ENCODE results near the gene DNAH1. TPM values are rescaled to one million over a fixed set of nuclear protein-coding genes. Genes with fewer than 3 reads are reported as not detected.

The DNAH1 gene
- total RNA-seq, 1 donor: 4.7 TPM

DNA sequence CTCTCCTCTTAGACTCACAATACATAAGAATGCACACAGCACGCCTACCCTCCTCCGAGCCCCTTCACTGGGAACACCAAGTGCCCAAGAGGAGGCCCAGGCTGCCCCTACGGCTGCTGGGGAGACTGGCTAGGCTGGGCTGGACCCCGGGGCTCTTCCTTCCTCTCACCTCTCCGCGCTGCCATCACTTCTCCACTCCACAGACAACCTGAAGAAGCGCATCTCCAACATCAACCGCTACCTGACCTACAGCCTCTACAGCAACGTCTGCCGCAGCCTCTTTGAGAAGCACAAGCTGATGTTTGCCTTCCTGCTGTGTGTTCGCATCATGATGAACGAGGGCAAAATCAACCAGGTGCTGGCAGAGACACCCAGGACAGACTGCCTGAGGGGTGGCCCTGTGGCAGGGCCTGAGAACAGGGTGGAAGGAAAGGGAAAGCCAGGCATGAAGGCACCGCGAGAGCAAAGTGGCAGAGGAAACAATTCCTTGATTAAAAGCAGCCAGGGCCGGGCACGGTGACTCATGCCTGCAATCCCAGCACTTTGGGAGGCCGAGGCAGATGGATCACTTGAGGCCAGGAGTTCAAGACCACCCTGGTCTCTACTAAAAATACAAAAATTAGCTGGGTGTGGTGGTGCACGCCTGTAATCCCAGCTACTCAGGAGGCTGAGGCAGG lies 77.2 kb downstream of the DNAH1 start:
- TF ChIP-seq, protein P1, sequence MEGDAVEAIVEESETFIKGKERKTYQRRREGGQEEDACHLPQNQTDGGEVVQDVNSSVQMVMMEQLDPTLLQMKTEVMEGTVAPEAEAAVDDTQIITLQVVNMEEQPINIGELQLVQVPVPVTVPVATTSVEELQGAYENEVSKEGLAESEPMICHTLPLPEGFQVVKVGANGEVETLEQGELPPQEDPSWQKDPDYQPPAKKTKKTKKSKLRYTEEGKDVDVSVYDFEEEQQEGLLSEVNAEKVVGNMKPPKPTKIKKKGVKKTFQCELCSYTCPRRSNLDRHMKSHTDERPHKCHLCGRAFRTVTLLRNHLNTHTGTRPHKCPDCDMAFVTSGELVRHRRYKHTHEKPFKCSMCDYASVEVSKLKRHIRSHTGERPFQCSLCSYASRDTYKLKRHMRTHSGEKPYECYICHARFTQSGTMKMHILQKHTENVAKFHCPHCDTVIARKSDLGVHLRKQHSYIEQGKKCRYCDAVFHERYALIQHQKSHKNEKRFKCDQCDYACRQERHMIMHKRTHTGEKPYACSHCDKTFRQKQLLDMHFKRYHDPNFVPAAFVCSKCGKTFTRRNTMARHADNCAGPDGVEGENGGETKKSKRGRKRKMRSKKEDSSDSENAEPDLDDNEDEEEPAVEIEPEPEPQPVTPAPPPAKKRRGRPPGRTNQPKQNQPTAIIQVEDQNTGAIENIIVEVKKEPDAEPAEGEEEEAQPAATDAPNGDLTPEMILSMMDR (IDR thresholded peaks at IDR 0.05; ENCODE audit: insufficient read depth, low read depth, low read length): no peak
- no peak for DNase-seq (ENCODE audit: low read depth)
- no peak overlapping the region for H3K4me3 ChIP-seq (ENCODE audit: low read depth, low read length)

DNA sequence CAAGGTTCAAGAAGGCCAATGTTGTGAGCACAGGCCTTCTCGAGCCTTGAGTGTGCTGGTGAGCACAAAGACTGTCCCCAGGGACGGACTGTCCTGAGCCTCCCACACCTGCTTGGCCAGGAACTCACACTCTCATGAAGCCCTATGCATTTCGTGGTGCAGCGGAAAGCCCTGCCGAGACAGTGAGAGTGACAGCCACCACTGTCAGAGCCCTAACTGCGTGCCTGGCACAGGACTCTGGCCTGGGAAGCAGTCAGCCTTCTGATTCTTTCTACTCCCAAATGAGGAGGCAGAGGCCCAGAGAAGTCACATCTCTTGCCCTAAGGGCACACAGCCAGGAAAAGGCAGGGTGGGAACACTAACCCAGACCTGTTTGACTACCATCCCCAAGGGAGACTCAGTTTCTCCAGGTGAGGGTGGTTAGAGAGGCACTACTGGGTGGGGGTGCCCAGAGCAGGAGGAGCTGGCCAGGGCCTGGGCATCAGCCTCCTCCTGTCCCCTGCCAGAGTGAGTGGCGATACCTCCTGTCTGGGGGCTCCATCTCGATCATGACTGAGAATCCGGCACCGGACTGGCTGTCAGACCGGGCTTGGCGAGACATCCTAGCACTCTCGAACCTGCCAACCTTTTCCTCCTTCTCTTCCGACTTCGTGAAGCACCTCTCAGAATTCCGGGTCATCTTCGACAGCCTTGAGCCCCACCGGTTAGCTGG lies 78.0 kb downstream of the DNAH1 start:
- no peak overlapping the region for H3K4me3 ChIP-seq (ENCODE audit: low read depth, low read length)
- DNase-seq (ENCODE audit: low read depth): no peak
- TF ChIP-seq, protein P1 (IDR thresholded peaks at IDR 0.05; ENCODE audit: insufficient read depth, low read depth, low read length): no peak

DNA sequence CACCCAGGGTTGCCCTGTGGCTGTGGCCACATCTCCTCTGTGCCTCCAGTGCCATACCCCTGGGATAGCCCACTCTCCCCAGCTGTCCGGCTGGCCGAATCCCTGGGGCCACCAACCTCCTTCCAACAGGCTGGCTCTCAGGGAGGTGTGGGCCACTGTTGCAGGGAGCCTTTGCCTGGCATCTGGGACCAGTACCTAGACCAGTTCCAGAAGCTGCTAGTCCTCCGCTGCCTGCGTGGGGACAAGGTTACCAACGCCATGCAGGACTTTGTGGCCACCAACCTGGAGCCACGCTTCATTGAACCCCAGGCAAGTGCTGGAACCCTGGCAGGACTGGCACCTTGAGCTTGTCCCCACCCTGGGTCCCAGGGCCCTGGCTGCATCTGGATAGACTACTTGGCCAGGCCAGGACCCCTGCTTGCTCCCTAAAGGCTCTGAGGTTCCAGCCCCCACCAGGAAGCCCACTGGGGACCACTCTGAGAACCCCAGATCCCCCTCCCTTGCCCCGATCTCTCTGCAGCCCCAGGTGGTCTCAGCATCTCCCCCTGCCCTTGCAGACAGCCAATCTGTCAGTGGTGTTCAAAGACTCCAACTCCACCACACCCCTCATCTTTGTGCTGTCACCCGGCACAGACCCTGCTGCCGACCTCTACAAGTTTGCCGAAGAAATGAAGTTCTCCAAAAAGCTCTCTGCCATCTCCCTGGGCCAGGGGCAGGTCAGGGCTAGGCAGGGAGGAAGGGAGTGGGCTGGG lies 78.8 kb downstream of the DNAH1 start:
- TF ChIP-seq, protein P1 (IDR thresholded peaks at IDR 0.05; ENCODE audit: insufficient read depth, low read depth, low read length): no peak
- no peak for DNase-seq (ENCODE audit: low read depth)
- H3K4me3 ChIP-seq (ENCODE audit: low read depth, low read length): no peak overlapping the region

DNA sequence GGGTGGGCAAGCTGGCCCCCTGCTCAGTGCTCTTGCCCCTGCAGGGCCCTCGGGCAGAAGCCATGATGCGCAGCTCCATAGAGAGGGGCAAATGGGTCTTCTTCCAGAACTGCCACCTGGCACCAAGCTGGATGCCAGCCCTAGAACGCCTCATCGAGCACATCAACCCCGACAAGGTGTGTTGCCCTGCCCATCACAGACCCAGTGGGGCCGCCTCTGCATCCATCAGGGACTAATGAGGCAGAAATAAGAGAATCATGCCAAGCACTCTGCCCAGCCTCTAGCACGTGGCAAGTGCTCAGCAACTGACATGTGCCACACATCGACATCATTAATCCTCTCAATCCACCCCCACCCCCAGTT lies 79.4 kb downstream of the DNAH1 start:
- DNase-seq (ENCODE audit: low read depth): no peak
- H3K4me3 ChIP-seq (ENCODE audit: low read depth, low read length): no peak overlapping the region
- TF ChIP-seq, protein P1 (IDR thresholded peaks at IDR 0.05; ENCODE audit: insufficient read depth, low read depth, low read length): no peak

DNA sequence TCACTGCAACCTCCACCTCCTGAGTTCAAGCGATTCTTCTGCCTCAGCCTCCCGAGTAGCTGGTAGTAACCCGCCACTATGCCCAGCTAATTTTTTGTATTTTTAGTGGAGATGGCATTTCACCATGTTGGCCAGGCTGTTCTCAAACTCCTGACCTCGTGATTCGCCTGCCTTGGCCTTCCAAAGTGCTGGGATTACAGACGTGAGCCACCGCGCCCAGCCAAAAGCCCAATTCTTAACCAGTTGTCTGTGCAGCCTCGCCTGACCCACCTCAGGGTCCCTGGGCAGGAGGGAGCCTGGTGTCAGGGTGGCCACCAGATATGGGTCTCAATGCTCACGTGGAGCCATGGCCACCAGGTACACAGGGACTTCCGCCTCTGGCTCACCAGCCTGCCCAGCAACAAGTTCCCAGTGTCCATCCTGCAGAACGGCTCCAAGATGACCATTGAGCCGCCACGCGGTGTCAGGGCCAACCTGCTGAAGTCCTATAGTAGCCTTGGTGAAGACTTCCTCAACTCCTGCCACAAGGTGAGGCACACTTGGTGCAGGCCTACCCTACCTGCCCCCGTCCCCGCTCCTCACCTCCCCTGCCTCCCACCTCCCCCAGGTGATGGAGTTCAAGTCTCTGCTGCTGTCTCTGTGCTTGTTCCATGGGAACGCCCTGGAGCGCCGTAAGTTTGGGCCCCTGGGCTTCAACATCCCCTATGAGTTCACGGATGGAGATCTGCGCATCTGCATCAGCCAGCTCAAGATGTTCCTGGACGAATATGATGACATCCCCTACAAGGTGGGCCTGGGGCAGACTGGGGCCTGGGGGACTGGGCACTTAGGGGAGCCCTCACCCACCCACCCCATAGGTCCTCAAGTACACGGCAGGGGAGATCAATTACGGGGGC lies 80.1 kb downstream of the DNAH1 start:
- TF ChIP-seq, protein P1 (IDR thresholded peaks at IDR 0.05; ENCODE audit: insufficient read depth, low read depth, low read length): no peak
- no peak for DNase-seq (ENCODE audit: low read depth)
- H3K4me3 ChIP-seq (ENCODE audit: low read depth, low read length): no peak overlapping the region

DNA sequence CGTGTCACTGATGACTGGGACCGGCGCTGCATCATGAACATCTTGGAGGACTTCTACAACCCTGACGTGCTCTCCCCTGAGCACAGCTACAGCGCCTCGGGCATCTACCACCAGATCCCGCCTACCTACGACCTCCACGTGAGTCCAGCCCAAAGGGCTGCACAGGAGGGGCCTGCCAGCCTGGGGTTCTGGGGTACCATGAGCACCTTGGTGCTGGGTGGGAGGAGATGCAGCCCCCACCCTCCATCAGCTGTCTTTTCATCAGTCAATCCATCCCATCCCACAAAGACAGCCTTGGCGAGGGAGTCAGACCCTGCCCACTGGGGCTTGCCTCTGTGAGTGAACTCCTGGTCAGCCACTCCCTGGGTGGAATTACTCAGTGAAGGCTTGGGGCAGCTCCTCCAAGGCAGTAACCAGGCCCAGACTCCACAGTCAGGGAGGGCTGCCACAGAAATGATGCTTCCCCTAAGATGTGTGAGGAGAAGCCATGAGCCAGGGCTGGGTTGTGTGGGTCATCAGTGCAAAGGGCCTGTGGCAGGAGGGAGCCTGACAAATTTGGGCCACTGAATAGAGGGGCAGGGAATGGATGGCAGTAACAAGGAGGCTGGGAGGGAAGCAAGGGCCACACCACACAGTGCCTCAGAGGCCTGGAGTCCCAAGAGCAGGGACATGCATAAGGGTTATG lies 80.9 kb downstream of the DNAH1 start:
- no peak overlapping the region for H3K4me3 ChIP-seq (ENCODE audit: low read depth, low read length)
- no peak for DNase-seq (ENCODE audit: low read depth)
- TF ChIP-seq, protein P1 (IDR thresholded peaks at IDR 0.05; ENCODE audit: insufficient read depth, low read depth, low read length): no peak

All from fibroblast of villous mesenchyme (primary cell).